Muscle of back (tissue), 11 donors: ENCODE results near the gene AKAP6. TPM values are rescaled to one million over a fixed set of nuclear protein-coding genes. Genes with fewer than 3 reads are reported as not detected.

Experiments
- DNase-seq, 3 donors: peaks; one replicate each; pipeline versions ENCODE4 v3.0.0 to v3.0.0-alpha.2; 2013
- polyA plus RNA-seq, 10 donors: library from polyadenylated mRNA; unstranded; fragments of 120-200 nt; gene quantifications; one replicate each; pipeline ENCODE4 v1.2.1, GENCODE V29; 2013; ENCODE audit not compliant: insufficient read length in 10 of 10

The AKAP6 gene
- polyA plus RNA-seq, 10 donors: 34.4 to 90.4 (median 55.4) TPM

- peak in 1 of 3 donors; percentile 88 for DNase-seq
These were observed 282.7 kb downstream of the AKAP6 start for GRCh38 chr14:32611752-32612151.

GRCh38 chr14:32618991-32619390 lies 289.9 kb downstream of the AKAP6 start:
- DNase-seq: no peak

- no peak for DNase-seq
These were observed 291.2 kb downstream of the AKAP6 start for GRCh38 chr14:32620303-32620702.

GRCh38 chr14:32620724-32621123 lies 291.6 kb downstream of the AKAP6 start:
- DNase-seq: no peak

- DNase-seq: no peak
These were observed 292.5 kb downstream of the AKAP6 start for GRCh38 chr14:32621585-32621984.

GRCh38 chr14:32622742-32623141 lies 293.6 kb downstream of the AKAP6 start:
- no peak for DNase-seq

GRCh38 chr14:32623300-32624093 lies 294.4 kb downstream of the AKAP6 start:
- DNase-seq: no peak

GRCh38 chr14:32625211-32625610 lies 296.1 kb downstream of the AKAP6 start:
- DNase-seq: no peak

GRCh38 chr14:32627545-32628298 lies 298.6 kb downstream of the AKAP6 start:
- no peak for DNase-seq

GRCh38 chr14:32629236-32629635 lies 300.1 kb downstream of the AKAP6 start:
- DNase-seq: peak in 2 of 3 donors; percentile 38 to 57

GRCh38 chr14:32630701-32631100 lies 301.6 kb downstream of the AKAP6 start:
- DNase-seq: no peak

- no peak for DNase-seq
These were observed 304.2 kb downstream of the AKAP6 start for GRCh38 chr14:32633224-32633859.

GRCh38 chr14:32633930-32634329 lies 304.8 kb downstream of the AKAP6 start:
- no peak for DNase-seq

- peak; percentile 65 to 89 (median 73) for DNase-seq
These were observed 306.1 kb downstream of the AKAP6 start for GRCh38 chr14:32635061-32635719.

GRCh38 chr14:32637582-32637981 lies 308.5 kb downstream of the AKAP6 start:
- no peak for DNase-seq

- no peak for DNase-seq
These were observed 310.1 kb downstream of the AKAP6 start for GRCh38 chr14:32639208-32639607.

- no peak for DNase-seq
These were observed 316.5 kb downstream of the AKAP6 start for GRCh38 chr14:32645551-32645950.

- no peak for DNase-seq
These were observed 319.3 kb downstream of the AKAP6 start for GRCh38 chr14:32648434-32648833.

- no peak for DNase-seq
These were observed 320.9 kb downstream of the AKAP6 start for GRCh38 chr14:32650030-32650429.

GRCh38 chr14:32650665-32651064 lies 321.6 kb downstream of the AKAP6 start:
- no peak for DNase-seq

- DNase-seq: no peak
These were observed 325.0 kb downstream of the AKAP6 start for GRCh38 chr14:32654106-32654505.

- no peak for DNase-seq
These were observed 327.5 kb downstream of the AKAP6 start for GRCh38 chr14:32656601-32657000.
